Measurements from ENCODE around the gene ETV6.

DNA sequence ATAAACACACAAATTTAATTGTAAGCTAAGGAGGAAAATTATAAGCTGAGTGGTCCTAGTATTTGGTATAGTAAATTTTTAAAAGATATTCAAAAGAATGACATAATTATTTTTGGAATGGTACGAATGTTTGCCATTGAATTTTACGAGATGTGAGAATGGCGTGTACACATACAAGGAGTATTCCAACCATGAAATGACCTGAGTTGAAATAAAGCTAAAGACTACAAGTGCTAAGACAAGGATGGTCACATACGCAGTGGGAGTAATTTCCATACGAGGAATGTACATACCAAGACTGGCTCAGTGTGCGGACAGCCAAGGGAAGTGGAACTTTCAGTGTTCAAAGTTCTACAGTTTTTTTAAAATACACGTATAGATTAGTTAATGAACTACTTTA is 21.1 kb upstream of the ETV6 start:
- no peak for TF ChIP-seq CTCF (IDR thresholded peaks at IDR 0.05)
- TF ChIP-seq SIN3A (IDR thresholded peaks at IDR 0.05; ENCODE audit: borderline replicate concordance, insufficient read depth, low read depth, low read length) = no peak

Measured in Panc1 (cell line).